OCI-LY1 (cell line): Measurements from ENCODE around the gene MOCS3.

Source experiments
- CTCF ChIP-seq: fragments of 200-600 bp; sonication (generic), shearing (Covaris generic); IDR thresholded peaks from 2 replicates; pipeline ENCODE4 v1.5.1; 2017; ENCODE audit warnings: mild to moderate bottlenecking, antibody characterized with exemption, low read length, moderate library complexity, mixed read lengths
- EZH2 ChIP-seq: fragments of 200-600 bp; sonication (generic), shearing (Covaris generic); IDR thresholded peaks from 2 replicates; pipeline ENCODE4 v1.8.0; 2017; ENCODE audit warnings: borderline replicate concordance, mixed run types, mild to moderate bottlenecking, antibody characterized with exemption, low read length, moderate library complexity, mixed read lengths

GRCh38 chr20:50913690-50914375 is 44.8 kb upstream of the MOCS3 start:
- no peak for TF ChIP-seq CTCF
- no peak for TF ChIP-seq EZH2
